GM12892 (cell line): ENCODE measurements around the gene KIRREL3.

Experiments used
- POLR2A ChIP-seq: IDR thresholded peaks from 2 replicates; pipeline ENCODE4 v1.6.1; 2011; ENCODE audit warnings: low read depth, low read length, control low read depth
- TAF1 ChIP-seq: IDR thresholded peaks from 2 replicates; pipeline ENCODE4 v1.6.1; 2011; ENCODE audit warnings: low read depth, mild to moderate bottlenecking, control low read depth, low read length, borderline replicate concordance

- no peak for TF ChIP-seq POLR2A
- no peak for TF ChIP-seq TAF1
These were observed 217.8 kb downstream of the KIRREL3 start for GRCh38 chr11:126782810-126783209.
